HuH-7 (cell line): ENCODE results near the gene PNPT1.
A peak's percentile ranks its signal among the peaks of the same experiment; 100 is the strongest.

ENCODE experiments used
- DNase-seq: peaks from one replicate; pipeline ENCODE4 v3.0.0; 2011; ENCODE audit warnings: low spot score

Gene PNPT1

GRCh38 chr2:55668956-55669355, 24.7 kb downstream of the PNPT1 start:
- no peak for DNase-seq

GRCh38 chr2:55653255-55653654, 40.4 kb downstream of the PNPT1 start:
- DNase-seq: no peak

GRCh38 chr2:55649211-55649610, 44.4 kb downstream of the PNPT1 start:
- DNase-seq: no peak

- no peak for DNase-seq
Measured at GRCh38 chr2:55636831-55637230, 56.8 kb downstream of the PNPT1 start.

GRCh38 chr2:55628931-55629330, 64.7 kb downstream of the PNPT1 start:
- no peak for DNase-seq

- no peak for DNase-seq
Measured at GRCh38 chr2:55627915-55628314, 65.7 kb downstream of the PNPT1 start.

- DNase-seq: no peak
Measured at GRCh38 chr2:55621802-55622201, 71.8 kb downstream of the PNPT1 start.

- no peak for DNase-seq
Measured at GRCh38 chr2:55620123-55620779, 73.4 kb downstream of the PNPT1 start.

- peak; percentile 65 for DNase-seq
Measured at GRCh38 chr2:55618275-55619055, 75.2 kb downstream of the PNPT1 start.

- no peak for DNase-seq
Measured at GRCh38 chr2:55618025-55618274, 75.7 kb downstream of the PNPT1 start.

GRCh38 chr2:55617175-55618024, 76.2 kb downstream of the PNPT1 start, which contains the start of gene PPP4R3B:
Gene PPP4R3B, minus strand, starts transcription at chr2:55617622. Its CDS starts 337 bp downstream, at chr2:55617285.
- DNase-seq: peak; percentile 85

- no peak for DNase-seq
Measured at GRCh38 chr2:55616551-55617174, 77.0 kb downstream of the PNPT1 start.

- no peak for DNase-seq
Measured at GRCh38 chr2:55611997-55612396, 81.6 kb downstream of the PNPT1 start.

- no peak for DNase-seq
Measured at GRCh38 chr2:55610954-55611743, 82.5 kb downstream of the PNPT1 start.

GRCh38 chr2:55609938-55610578, 83.6 kb downstream of the PNPT1 start:
- DNase-seq: no peak

GRCh38 chr2:55609193-55609794, 84.3 kb downstream of the PNPT1 start:
- DNase-seq: no peak

- no peak for DNase-seq
Measured at GRCh38 chr2:55607717-55608116, 85.9 kb downstream of the PNPT1 start.

- no peak for DNase-seq
Measured at GRCh38 chr2:55604027-55604565, 89.5 kb downstream of the PNPT1 start.

- DNase-seq: no peak
Measured at GRCh38 chr2:55601849-55602248, 91.8 kb downstream of the PNPT1 start.

GRCh38 chr2:55598056-55598795, 95.4 kb downstream of the PNPT1 start:
- no peak for DNase-seq
